H1 (cell line): ENCODE measurements around the gene RTN4. TPM values are rescaled to one million over a fixed set of nuclear protein-coding genes. Genes with fewer than 3 reads are reported as not detected.

Experiments used
- CTCF ChIA-PET: fragments of 300-600 bp; sonication (Branson Sonifier 250); formaldehyde crosslinking; loops from one replicate; lab custom pipeline; 2021; ENCODE audit not compliant: partially characterized antibody; lab: Charles Lee
- POLR2A ChIA-PET: fragments of 300-600 bp; sonication (Branson Sonifier 250); formaldehyde crosslinking; loops from one replicate; lab custom pipeline; 2021; ENCODE audit warnings: inconsistent platforms; ENCODE audit not compliant: partially characterized antibody; lab: Charles Lee
- DNase-seq, 2 experiments: peaks; one replicate each; pipeline versions ENCODE4 v3.0.0 to v3.0.0-alpha.2; 2010 to 2022; ENCODE audit warnings: low spot score in 2 of 2, low read depth in 1 of 2, mixed read lengths in 1 of 2
- FAIRE-seq: peaks from 2 replicates; lab custom pipeline; 2011; peaks lifted over from hg19 to GRCh38; lab: Jason Lieb, UNC
- H2AFZ ChIP-seq: 2 replicates; pipeline ENCODE4 v1.8.1; 2012; ENCODE audit warnings: low read length, inconsistent platforms
- H2AK5ac ChIP-seq: 2 replicates; pipeline ENCODE4 v1.6.1; 2013; ENCODE audit warnings: low read depth, low read length
- H2BK120ac ChIP-seq: replicated peaks from 2 replicates; pipeline ENCODE3; 2013; ENCODE audit warnings: low read depth, low read length, inconsistent platforms
- H2BK12ac ChIP-seq: 2 replicates; pipeline ENCODE4 v1.6.1; 2013; ENCODE audit warnings: low read depth, low read length
- H2BK15ac ChIP-seq: 2 replicates; pipeline ENCODE4 v1.6.1; 2013; ENCODE audit warnings: low read length
- H2BK20ac ChIP-seq: 2 replicates; pipeline ENCODE4 v1.6.1; 2013; ENCODE audit warnings: low read length
- H2BK5ac ChIP-seq: 2 replicates; pipeline ENCODE4 v1.6.1; 2013; ENCODE audit warnings: low read depth, low read length
- H3K14ac ChIP-seq: 2 replicates; pipeline ENCODE4 v1.6.1; 2013; ENCODE audit warnings: inconsistent platforms; ENCODE audit not compliant: insufficient read length
- H3K18ac ChIP-seq: 2 replicates; pipeline ENCODE4 v1.6.1; 2013; ENCODE audit warnings: low read length; ENCODE audit errors: extremely low read depth
- H3K23ac ChIP-seq: 2 replicates; pipeline ENCODE4 v1.6.1; 2013; ENCODE audit warnings: inconsistent platforms; ENCODE audit not compliant: insufficient read length
- H3K23me2 ChIP-seq: 2 replicates; pipeline ENCODE4 v1.6.1; 2013; ENCODE audit warnings: low read depth, low read length
- H3K27ac ChIP-seq: 2 replicates; pipeline ENCODE4 v1.6.1; 2011; ENCODE audit warnings: low read depth, low read length, inconsistent platforms
- H3K27me3 ChIP-seq, 4 experiments: replicated peaks in 1 of 4; 1 replicate in 1 of 4; 2 replicates in 3 of 4; pipeline versions ENCODE4 v1.6.1 to v1.8.1; 2011 to 2013; ENCODE audit warnings: low read length in 3 of 4, mild to moderate bottlenecking in 3 of 4, inconsistent platforms in 2 of 4, mixed read lengths in 2 of 4, moderate library complexity in 1 of 4; ENCODE audit not compliant: control insufficient read depth in 3 of 4, insufficient read depth in 3 of 4; ENCODE audit errors: extremely low read depth in 1 of 4
- H3K36me3 ChIP-seq, 4 experiments: 2 replicates each; pipeline versions ENCODE4 v1.6.1 to v1.8.1; 2011 to 2013; ENCODE audit warnings: mild to moderate bottlenecking in 4 of 4, low read length in 3 of 4, moderate library complexity in 2 of 4, control low read depth in 1 of 4, inconsistent platforms in 1 of 4; ENCODE audit not compliant: insufficient read depth in 4 of 4, control insufficient read depth in 2 of 4
- H3K4ac ChIP-seq: replicated peaks from 2 replicates; pipeline ENCODE3; 2013; ENCODE audit warnings: low read length, low read depth, mixed read lengths, inconsistent platforms; ENCODE audit not compliant: insufficient read length
- H3K4me1 ChIP-seq, 4 experiments: replicated peaks in 1 of 4; 1 replicate in 1 of 4; 2 replicates in 3 of 4; pipeline versions ENCODE4 v1.6.1 to v1.8.1; 2011 to 2013; ENCODE audit warnings: low read length in 3 of 4, inconsistent platforms in 2 of 4, mixed read lengths in 1 of 4; ENCODE audit not compliant: insufficient read depth in 4 of 4, control insufficient read depth in 3 of 4
- H3K4me2 ChIP-seq, 2 experiments: 2 replicates each; pipeline versions ENCODE4 v1.6.1 to v1.8.1; 2011 to 2013; ENCODE audit warnings: low read depth in 2 of 2, low read length in 2 of 2, control low read depth in 1 of 2, inconsistent platforms in 1 of 2, mild to moderate bottlenecking in 1 of 2; ENCODE audit not compliant: insufficient read depth in 1 of 2
- H3K4me3 ChIP-seq, 4 experiments: fragments of 200-600, 300-600 bp in 1 of 4; sonication (generic), shearing (Covaris generic), sonication (Bioruptor Twin) in 1 of 4; 2 replicates each; pipeline versions ENCODE4 v1.5.1 to v1.8.1; 2011 to 2016; ENCODE audit warnings: low read length in 4 of 4, low read depth in 3 of 4, control low read depth in 2 of 4, inconsistent platforms in 2 of 4, mild to moderate bottlenecking in 2 of 4, mixed read lengths in 1 of 4, moderate library complexity in 1 of 4; ENCODE audit not compliant: insufficient read depth in 2 of 4; ENCODE audit errors: extremely low read depth in 1 of 4
- H3K56ac ChIP-seq: replicated peaks from 2 replicates; pipeline ENCODE3; 2013; ENCODE audit warnings: low read depth, mild to moderate bottlenecking, mixed read lengths, low read length, inconsistent platforms; ENCODE audit not compliant: insufficient read length
- H3K79me1 ChIP-seq: 2 replicates; pipeline ENCODE4 v1.6.1; 2013; ENCODE audit warnings: low read depth, low read length, control low read depth
- H3K79me2 ChIP-seq, 2 experiments: 2 replicates each; pipeline versions ENCODE4 v1.6.1 to v1.8.1; 2012 to 2013; ENCODE audit warnings: low read length in 2 of 2, mild to moderate bottlenecking in 2 of 2, inconsistent platforms in 1 of 2; ENCODE audit not compliant: insufficient read depth in 2 of 2, control insufficient read depth in 1 of 2
- H3K9ac ChIP-seq, 4 experiments: replicated peaks in 1 of 4; 1 replicate in 1 of 4; 2 replicates in 3 of 4; pipeline versions ENCODE4 v1.6.1 to v1.8.1; 2011 to 2013; ENCODE audit warnings: low read depth in 3 of 4, low read length in 3 of 4, control low read depth in 2 of 4, mild to moderate bottlenecking in 2 of 4, moderate library complexity in 2 of 4, inconsistent platforms in 1 of 4; ENCODE audit errors: extremely low read depth in 1 of 4
- H3K9me3 ChIP-seq, 2 experiments: 2 replicates each; pipeline versions ENCODE4 v1.6.1 to v1.8.1; 2012 to 2013; ENCODE audit warnings: mild to moderate bottlenecking in 2 of 2, moderate library complexity in 2 of 2, control low read depth in 1 of 2, inconsistent platforms in 1 of 2, low read depth in 1 of 2, low read length in 1 of 2, mixed read lengths in 1 of 2; ENCODE audit not compliant: insufficient read depth in 2 of 2
- H4K20me1 ChIP-seq, 2 experiments: replicated peaks in 1 of 2; 2 replicates each; pipeline versions ENCODE3 to v1.8.1; 2011 to 2013; ENCODE audit warnings: inconsistent platforms in 2 of 2, low read length in 2 of 2, mild to moderate bottlenecking in 1 of 2; ENCODE audit not compliant: insufficient read depth in 2 of 2, control insufficient read depth in 1 of 2
- H4K5ac ChIP-seq: 2 replicates; pipeline ENCODE4 v1.6.1; 2013; ENCODE audit warnings: low read length, low read depth, mixed read lengths, inconsistent platforms; ENCODE audit not compliant: insufficient read length
- H4K8ac ChIP-seq: 2 replicates; pipeline ENCODE4 v1.8.0; 2013; ENCODE audit warnings: mild to moderate bottlenecking, moderate library complexity, low read length, inconsistent platforms; ENCODE audit not compliant: insufficient read depth; ENCODE audit errors: extremely low read depth
- H4K91ac ChIP-seq: replicated peaks from 2 replicates; pipeline ENCODE3; 2013; ENCODE audit warnings: low read length, mixed read lengths, inconsistent platforms; ENCODE audit not compliant: insufficient read length
- BCL11A ChIP-seq, 2 experiments: IDR thresholded peaks; one replicate each; pipeline ENCODE4 v1.6.1; 2011; ENCODE audit warnings: low read depth in 2 of 2, low read length in 2 of 2, mild to moderate bottlenecking in 2 of 2
- BRCA1 ChIP-seq: IDR thresholded peaks from 2 replicates; pipeline ENCODE4 v1.6.1; 2012; ENCODE audit warnings: low read depth, low read length, improper control_type of control experiment
- CBX8 ChIP-seq: fragments of 300-800, 300-1000 bp; sonication (generic); IDR thresholded peaks from 2 replicates; pipeline ENCODE4 v1.7.1; 2016; ENCODE audit warnings: low read depth, low read length, borderline replicate concordance
- CHD1 ChIP-seq: IDR thresholded peaks from 2 replicates; pipeline ENCODE4 v1.6.1; 2012; ENCODE audit warnings: low read depth, low read length, improper control_type of control experiment
- EGR1 ChIP-seq: IDR thresholded peaks from 2 replicates; pipeline ENCODE4 v1.6.1; 2011; ENCODE audit warnings: low read depth, low read length, borderline replicate concordance
- POU5F1 ChIP-seq: IDR thresholded peaks from 2 replicates; pipeline ENCODE4 v1.6.1; 2011; ENCODE audit warnings: low read depth, mild to moderate bottlenecking, low read length, moderate library complexity
- SP4 ChIP-seq: IDR thresholded peaks from 2 replicates; pipeline ENCODE4 v1.6.1; 2012; ENCODE audit warnings: low read length, inconsistent platforms
- WGBS, 2 experiments: shearing (Covaris generic) in 1 of 2; methylation state at CpG; one replicate each; pipeline versions ENCODE4 v1.1.6 to v1.1.7; 2013 to 2015; ENCODE audit warnings: low lambda C conversion rate in 2 of 2, mixed read lengths in 2 of 2, inconsistent platforms in 1 of 2, low coverage in 1 of 2, missing lambda C conversion rate in 1 of 2; ENCODE audit not compliant: insufficient replicate concordance in 2 of 2, insufficient coverage in 1 of 2, insufficient read length in 1 of 2; ENCODE audit errors: extremely low coverage in 1 of 2, missing lambda C conversion rate in 1 of 2; 5-methylcytosine and 5-hydroxymethylcytosine counted together
- polyA plus RNA-seq, 7 experiments: library from polyadenylated mRNA; depleted of rRNA in 3 of 7; stranded (reverse) in 5 of 7; unstranded in 2 of 7; fragments of >200 nt in 5 of 7; fragments of 200-250 nt in 2 of 7; gene quantifications; 1 replicate in 5 of 7; 2 replicates in 1 of 7; 4 replicates in 1 of 7; pipeline versions ENCODE4 v1.2.1 to v1.2.3, GENCODE V29; 2011 to 2013; ENCODE audit warnings: missing spikeins in 2 of 7, mixed read lengths in 2 of 7
- total RNA-seq: library from RNA; stranded (reverse); fragmentation: NEBNext Ultra II Directional; extraction: Animal tissue kit (Norgen Biotek cat#: 25700); gene quantifications from 2 replicates; pipeline ENCODE4 v1.2.1, GENCODE V29; 2021
- TF ChIP-seq, protein P1 (sequence below), 3 experiments: IDR thresholded peaks; 1 replicate in 2 of 3; 2 replicates in 1 of 3; pipeline versions ENCODE4 v1.5.1 to v1.6.1; 2011; ENCODE audit warnings: low read length in 3 of 3, mild to moderate bottlenecking in 3 of 3, inconsistent platforms in 2 of 3, low read depth in 1 of 3, moderate library complexity in 1 of 3; ENCODE audit not compliant: insufficient read depth in 1 of 3; ENCODE audit errors: control extremely low read depth in 1 of 3

The RTN4 gene
- total and polyA plus RNA-seq, 2 of the 8 experiments (the other 6 are each of a cell fraction or from before 2014, with no cell fraction given), result 179 to 242 TPM

DNA sequence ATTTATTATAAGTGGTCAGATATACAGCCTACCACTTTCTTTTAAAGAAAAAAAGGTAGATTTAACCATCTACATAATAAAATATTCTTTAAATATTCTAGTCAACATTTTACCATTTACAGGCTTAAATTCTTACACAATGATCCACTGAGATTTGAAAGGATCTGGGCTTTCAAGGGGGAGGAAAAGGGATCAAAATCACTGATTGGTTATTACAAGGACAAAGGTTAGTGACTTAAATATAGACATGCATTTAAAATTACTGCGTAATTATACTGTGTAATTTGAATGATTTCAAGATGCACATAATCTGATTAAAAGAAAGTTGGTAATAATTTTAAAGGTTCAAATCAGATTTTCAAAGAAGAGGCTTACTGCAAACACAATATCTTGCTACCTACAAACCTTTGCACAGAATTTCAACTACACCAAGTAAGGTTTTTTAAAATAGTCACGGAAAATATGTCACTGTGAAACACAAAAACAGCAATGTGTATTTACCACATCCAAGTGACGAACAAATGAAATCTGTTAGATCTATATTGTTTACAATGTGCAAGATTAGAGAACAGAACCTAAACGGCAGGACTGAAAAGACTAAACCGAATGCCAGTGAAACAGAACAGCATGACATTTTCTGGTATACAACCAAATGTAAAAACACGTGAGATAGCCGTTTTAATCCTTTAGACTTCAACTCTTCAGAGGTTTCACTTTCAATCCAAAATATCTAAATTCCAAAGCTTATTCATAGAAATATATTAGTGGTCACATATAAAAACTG lies 40.8 kb downstream of the RTN4 start:
- CTCF ChIA-PET, result interaction anchor here (1.0 kb wide), 2 partner anchors 157 to 159 kb away, joined by 3 read pairs; no protein-coding TSS in a partner anchor
- no peak overlapping the region for H2BK20ac ChIP-seq
- no peak overlapping the region for H4K8ac ChIP-seq
- H3K79me2 ChIP-seq, result peaks cover 3 to 100% of the 10 kb centered on the region in 2 experiments; a peak in 3 of 4 replicates
- H3K36me3 ChIP-seq, result no peaks in the 10 kb centered on the region
- no peak overlapping the region for H2BK5ac ChIP-seq
- H3K9ac ChIP-seq, result no peak overlapping the region
- no peak overlapping the region for H3K4me2 ChIP-seq
- H2BK12ac ChIP-seq, result no peak overlapping the region
- no peak overlapping the region for H2BK15ac ChIP-seq
- no peak for FAIRE-seq
- H2AFZ ChIP-seq, result no peak overlapping the region
- H3K4ac ChIP-seq, result no peak overlapping the region
- no peak overlapping the region for H3K27ac ChIP-seq
- H3K4me1 ChIP-seq, result peaks cover 0 to 9% (median 3%) of the 10 kb centered on the region in 4 experiments; a peak in 2 of 7 replicates
- no peak overlapping the region for H2AK5ac ChIP-seq
- peaks cover 13 to 19% of the 10 kb centered on the region in 2 experiments for H4K20me1 ChIP-seq
- H4K5ac ChIP-seq, result no peak overlapping the region
- POLR2A ChIA-PET, result no interaction called here
- H3K18ac ChIP-seq, result no peak overlapping the region
- H4K91ac ChIP-seq, result no peak overlapping the region
- H3K79me1 ChIP-seq, result no peaks in the 10 kb centered on the region
- no peak overlapping the region for H3K14ac ChIP-seq
- H3K56ac ChIP-seq, result no peak overlapping the region
- H3K23ac ChIP-seq, result no peak overlapping the region
- 84% methylated on average over 7 of the region's 7 CpGs; no CpG with 5 or more reads in 1 of the 2 experiments for WGBS, 2 experiments
- H3K23me2 ChIP-seq, result no peaks in the 10 kb centered on the region
- no peak for DNase-seq
- H2BK120ac ChIP-seq, result no peak overlapping the region
- no peaks in the 10 kb centered on the region for H3K9me3 ChIP-seq
- no peak overlapping the region for H3K4me3 ChIP-seq
- H3K27me3 ChIP-seq, result no peaks in the 10 kb centered on the region
- TF ChIP-seq BRCA1 (no peak), EGR1 (no peak), CBX8 (no peak), CHD1 (no peak), BCL11A (IDR thresholded peaks at IDR 0.05; ENCODE audit: low read depth in 2 of 2, low read length in 2 of 2) (no peak), SP4 (no peak), POU5F1 (no peak)
- TF ChIP-seq, protein P1, sequence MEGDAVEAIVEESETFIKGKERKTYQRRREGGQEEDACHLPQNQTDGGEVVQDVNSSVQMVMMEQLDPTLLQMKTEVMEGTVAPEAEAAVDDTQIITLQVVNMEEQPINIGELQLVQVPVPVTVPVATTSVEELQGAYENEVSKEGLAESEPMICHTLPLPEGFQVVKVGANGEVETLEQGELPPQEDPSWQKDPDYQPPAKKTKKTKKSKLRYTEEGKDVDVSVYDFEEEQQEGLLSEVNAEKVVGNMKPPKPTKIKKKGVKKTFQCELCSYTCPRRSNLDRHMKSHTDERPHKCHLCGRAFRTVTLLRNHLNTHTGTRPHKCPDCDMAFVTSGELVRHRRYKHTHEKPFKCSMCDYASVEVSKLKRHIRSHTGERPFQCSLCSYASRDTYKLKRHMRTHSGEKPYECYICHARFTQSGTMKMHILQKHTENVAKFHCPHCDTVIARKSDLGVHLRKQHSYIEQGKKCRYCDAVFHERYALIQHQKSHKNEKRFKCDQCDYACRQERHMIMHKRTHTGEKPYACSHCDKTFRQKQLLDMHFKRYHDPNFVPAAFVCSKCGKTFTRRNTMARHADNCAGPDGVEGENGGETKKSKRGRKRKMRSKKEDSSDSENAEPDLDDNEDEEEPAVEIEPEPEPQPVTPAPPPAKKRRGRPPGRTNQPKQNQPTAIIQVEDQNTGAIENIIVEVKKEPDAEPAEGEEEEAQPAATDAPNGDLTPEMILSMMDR (IDR thresholded peaks at IDR 0.05; ENCODE audit: control extremely low read depth in 1 of 3, insufficient read depth in 1 of 3, low read depth in 1 of 3, low read length in 3 of 3), result no peak
